H1 (cell line): ENCODE results near the gene IRF2BP1. TPM values are rescaled to one million over a fixed set of nuclear protein-coding genes. Genes with fewer than 3 reads are reported as not detected.

Experiments used
- CTCF ChIA-PET: fragments of 300-600 bp; sonication (Branson Sonifier 250); formaldehyde crosslinking; loops from one replicate; lab custom pipeline; 2021; ENCODE audit not compliant: partially characterized antibody; lab: Charles Lee
- POLR2A ChIA-PET: fragments of 300-600 bp; sonication (Branson Sonifier 250); formaldehyde crosslinking; loops from one replicate; lab custom pipeline; 2021; ENCODE audit warnings: inconsistent platforms; ENCODE audit not compliant: partially characterized antibody; lab: Charles Lee
- DNase-seq, 2 experiments: peaks; one replicate each; pipeline versions ENCODE4 v3.0.0 to v3.0.0-alpha.2; 2010 to 2022; ENCODE audit warnings: low spot score in 2 of 2, low read depth in 1 of 2, mixed read lengths in 1 of 2
- FAIRE-seq: peaks from 2 replicates; lab custom pipeline; 2011; peaks lifted over from hg19 to GRCh38; lab: Jason Lieb, UNC
- H2AFZ ChIP-seq: 2 replicates; pipeline ENCODE4 v1.8.1; 2012; ENCODE audit warnings: low read length, inconsistent platforms
- H2AK5ac ChIP-seq: 2 replicates; pipeline ENCODE4 v1.6.1; 2013; ENCODE audit warnings: low read depth, low read length
- H2BK120ac ChIP-seq: replicated peaks from 2 replicates; pipeline ENCODE3; 2013; ENCODE audit warnings: low read depth, low read length, inconsistent platforms
- H2BK12ac ChIP-seq: 2 replicates; pipeline ENCODE4 v1.6.1; 2013; ENCODE audit warnings: low read depth, low read length
- H2BK15ac ChIP-seq: 2 replicates; pipeline ENCODE4 v1.6.1; 2013; ENCODE audit warnings: low read length
- H2BK20ac ChIP-seq: 2 replicates; pipeline ENCODE4 v1.6.1; 2013; ENCODE audit warnings: low read length
- H2BK5ac ChIP-seq: 2 replicates; pipeline ENCODE4 v1.6.1; 2013; ENCODE audit warnings: low read depth, low read length
- H3K14ac ChIP-seq: 2 replicates; pipeline ENCODE4 v1.6.1; 2013; ENCODE audit warnings: inconsistent platforms; ENCODE audit not compliant: insufficient read length
- H3K18ac ChIP-seq: 2 replicates; pipeline ENCODE4 v1.6.1; 2013; ENCODE audit warnings: low read length; ENCODE audit errors: extremely low read depth
- H3K23ac ChIP-seq: 2 replicates; pipeline ENCODE4 v1.6.1; 2013; ENCODE audit warnings: inconsistent platforms; ENCODE audit not compliant: insufficient read length
- H3K23me2 ChIP-seq: 2 replicates; pipeline ENCODE4 v1.6.1; 2013; ENCODE audit warnings: low read depth, low read length
- H3K27ac ChIP-seq: 2 replicates; pipeline ENCODE4 v1.6.1; 2011; ENCODE audit warnings: low read depth, low read length, inconsistent platforms
- H3K27me3 ChIP-seq, 4 experiments: replicated peaks in 1 of 4; 1 replicate in 1 of 4; 2 replicates in 3 of 4; pipeline versions ENCODE4 v1.6.1 to v1.8.1; 2011 to 2013; ENCODE audit warnings: low read length in 3 of 4, mild to moderate bottlenecking in 3 of 4, inconsistent platforms in 2 of 4, mixed read lengths in 2 of 4, moderate library complexity in 1 of 4; ENCODE audit not compliant: control insufficient read depth in 3 of 4, insufficient read depth in 3 of 4; ENCODE audit errors: extremely low read depth in 1 of 4
- H3K36me3 ChIP-seq, 4 experiments: 2 replicates each; pipeline versions ENCODE4 v1.6.1 to v1.8.1; 2011 to 2013; ENCODE audit warnings: mild to moderate bottlenecking in 4 of 4, low read length in 3 of 4, moderate library complexity in 2 of 4, control low read depth in 1 of 4, inconsistent platforms in 1 of 4; ENCODE audit not compliant: insufficient read depth in 4 of 4, control insufficient read depth in 2 of 4
- H3K4ac ChIP-seq: replicated peaks from 2 replicates; pipeline ENCODE3; 2013; ENCODE audit warnings: low read length, low read depth, mixed read lengths, inconsistent platforms; ENCODE audit not compliant: insufficient read length
- H3K4me1 ChIP-seq, 4 experiments: replicated peaks in 1 of 4; 1 replicate in 1 of 4; 2 replicates in 3 of 4; pipeline versions ENCODE4 v1.6.1 to v1.8.1; 2011 to 2013; ENCODE audit warnings: low read length in 3 of 4, inconsistent platforms in 2 of 4, mixed read lengths in 1 of 4; ENCODE audit not compliant: insufficient read depth in 4 of 4, control insufficient read depth in 3 of 4
- H3K4me2 ChIP-seq, 2 experiments: 2 replicates each; pipeline versions ENCODE4 v1.6.1 to v1.8.1; 2011 to 2013; ENCODE audit warnings: low read depth in 2 of 2, low read length in 2 of 2, control low read depth in 1 of 2, inconsistent platforms in 1 of 2, mild to moderate bottlenecking in 1 of 2; ENCODE audit not compliant: insufficient read depth in 1 of 2
- H3K4me3 ChIP-seq, 4 experiments: fragments of 200-600, 300-600 bp in 1 of 4; sonication (generic), shearing (Covaris generic), sonication (Bioruptor Twin) in 1 of 4; 2 replicates each; pipeline versions ENCODE4 v1.5.1 to v1.8.1; 2011 to 2016; ENCODE audit warnings: low read length in 4 of 4, low read depth in 3 of 4, control low read depth in 2 of 4, inconsistent platforms in 2 of 4, mild to moderate bottlenecking in 2 of 4, mixed read lengths in 1 of 4, moderate library complexity in 1 of 4; ENCODE audit not compliant: insufficient read depth in 2 of 4; ENCODE audit errors: extremely low read depth in 1 of 4
- H3K56ac ChIP-seq: replicated peaks from 2 replicates; pipeline ENCODE3; 2013; ENCODE audit warnings: low read depth, mild to moderate bottlenecking, mixed read lengths, low read length, inconsistent platforms; ENCODE audit not compliant: insufficient read length
- H3K79me1 ChIP-seq: 2 replicates; pipeline ENCODE4 v1.6.1; 2013; ENCODE audit warnings: low read depth, low read length, control low read depth
- H3K79me2 ChIP-seq, 2 experiments: 2 replicates each; pipeline versions ENCODE4 v1.6.1 to v1.8.1; 2012 to 2013; ENCODE audit warnings: low read length in 2 of 2, mild to moderate bottlenecking in 2 of 2, inconsistent platforms in 1 of 2; ENCODE audit not compliant: insufficient read depth in 2 of 2, control insufficient read depth in 1 of 2
- H3K9ac ChIP-seq, 4 experiments: replicated peaks in 1 of 4; 1 replicate in 1 of 4; 2 replicates in 3 of 4; pipeline versions ENCODE4 v1.6.1 to v1.8.1; 2011 to 2013; ENCODE audit warnings: low read depth in 3 of 4, low read length in 3 of 4, control low read depth in 2 of 4, mild to moderate bottlenecking in 2 of 4, moderate library complexity in 2 of 4, inconsistent platforms in 1 of 4; ENCODE audit errors: extremely low read depth in 1 of 4
- H3K9me3 ChIP-seq, 2 experiments: 2 replicates each; pipeline versions ENCODE4 v1.6.1 to v1.8.1; 2012 to 2013; ENCODE audit warnings: mild to moderate bottlenecking in 2 of 2, moderate library complexity in 2 of 2, control low read depth in 1 of 2, inconsistent platforms in 1 of 2, low read depth in 1 of 2, low read length in 1 of 2, mixed read lengths in 1 of 2; ENCODE audit not compliant: insufficient read depth in 2 of 2
- H4K20me1 ChIP-seq, 2 experiments: replicated peaks in 1 of 2; 2 replicates each; pipeline versions ENCODE3 to v1.8.1; 2011 to 2013; ENCODE audit warnings: inconsistent platforms in 2 of 2, low read length in 2 of 2, mild to moderate bottlenecking in 1 of 2; ENCODE audit not compliant: insufficient read depth in 2 of 2, control insufficient read depth in 1 of 2
- H4K5ac ChIP-seq: 2 replicates; pipeline ENCODE4 v1.6.1; 2013; ENCODE audit warnings: low read length, low read depth, mixed read lengths, inconsistent platforms; ENCODE audit not compliant: insufficient read length
- H4K8ac ChIP-seq: 2 replicates; pipeline ENCODE4 v1.8.0; 2013; ENCODE audit warnings: mild to moderate bottlenecking, moderate library complexity, low read length, inconsistent platforms; ENCODE audit not compliant: insufficient read depth; ENCODE audit errors: extremely low read depth
- H4K91ac ChIP-seq: replicated peaks from 2 replicates; pipeline ENCODE3; 2013; ENCODE audit warnings: low read length, mixed read lengths, inconsistent platforms; ENCODE audit not compliant: insufficient read length
- SRF ChIP-seq: IDR thresholded peaks from 2 replicates; pipeline ENCODE4 v1.6.1; 2011; ENCODE audit warnings: mild to moderate bottlenecking, low read depth, low read length, moderate library complexity
- YY1 ChIP-seq: IDR thresholded peaks from 2 replicates; pipeline ENCODE4 v1.6.1; 2011; ENCODE audit warnings: low read depth, mild to moderate bottlenecking, low read length
- WGBS, 2 experiments: shearing (Covaris generic) in 1 of 2; methylation state at CpG; one replicate each; pipeline versions ENCODE4 v1.1.6 to v1.1.7; 2013 to 2015; ENCODE audit warnings: low lambda C conversion rate in 2 of 2, mixed read lengths in 2 of 2, inconsistent platforms in 1 of 2, low coverage in 1 of 2, missing lambda C conversion rate in 1 of 2; ENCODE audit not compliant: insufficient replicate concordance in 2 of 2, insufficient coverage in 1 of 2, insufficient read length in 1 of 2; ENCODE audit errors: extremely low coverage in 1 of 2, missing lambda C conversion rate in 1 of 2; 5-methylcytosine and 5-hydroxymethylcytosine counted together
- polyA plus RNA-seq, 7 experiments: library from polyadenylated mRNA; depleted of rRNA in 3 of 7; stranded (reverse) in 5 of 7; unstranded in 2 of 7; fragments of >200 nt in 5 of 7; fragments of 200-250 nt in 2 of 7; gene quantifications; 1 replicate in 5 of 7; 2 replicates in 1 of 7; 4 replicates in 1 of 7; pipeline versions ENCODE4 v1.2.1 to v1.2.3, GENCODE V29; 2011 to 2013; ENCODE audit warnings: missing spikeins in 2 of 7, mixed read lengths in 2 of 7
- total RNA-seq: library from RNA; stranded (reverse); fragmentation: NEBNext Ultra II Directional; extraction: Animal tissue kit (Norgen Biotek cat#: 25700); gene quantifications from 2 replicates; pipeline ENCODE4 v1.2.1, GENCODE V29; 2021

Gene IRF2BP1
- total and polyA plus RNA-seq, 2 of the 8 experiments (the other 6 are each of a cell fraction or from before 2014, with no cell fraction given), result 12.1 to 24.4 TPM

GRCh38 chr19:45905011-45905410 lies 19.1 kb upstream of the IRF2BP1 start:
- Histone ChIP-seq H3K14ac (no peak overlapping the region), H3K27me3 (peaks cover 0 to 16% (median 11%) of the 10 kb centered on the region in 4 experiments; a peak in 6 of 7 replicates), H3K9me3 (no peaks in the 10 kb centered on the region), H2AFZ (no peak overlapping the region), H3K56ac (no peak overlapping the region), H3K23me2 (peaks cover 22% of the 10 kb centered on the region; the same call in 1 of the 2 replicates), H4K91ac (no peak overlapping the region), H2AK5ac (0 out of 2 replicates have a peak overlapping the region, but pooled peaks have one; percentile 24), H3K4me1 (peaks cover 0 to 2% (median under 1%) of the 10 kb centered on the region in 4 experiments; a peak in 3 of 7 replicates), H2BK15ac (no peak overlapping the region), H3K36me3 (peaks cover 0 to 4% (median 0%) of the 10 kb centered on the region in 4 experiments; a peak in 1 of 8 replicates), H2BK120ac (no peak overlapping the region), H4K5ac (no peak overlapping the region), H3K18ac (no peak overlapping the region), H4K20me1 (peaks cover 2 to 10% of the 10 kb centered on the region in 2 experiments), H2BK20ac (no peak overlapping the region), H3K4me3 (no peak overlapping the region), H3K27ac (no peak overlapping the region), H4K8ac (no peak overlapping the region), H3K4ac (no peak overlapping the region), H3K79me1 (peaks cover 3% of the 10 kb centered on the region; the same call in 1 of the 2 replicates), H2BK12ac (0 out of 2 replicates have a peak overlapping the region, but pooled peaks have one; percentile 50), H2BK5ac (no peak overlapping the region), H3K79me2 (no peaks in the 10 kb centered on the region), H3K4me2 (no peak overlapping the region), H3K9ac (no peak overlapping the region), H3K23ac (no peak overlapping the region)
- no peak for FAIRE-seq
- TF ChIP-seq YY1 (no peak), SRF (0 out of 2 replicates have a peak, but pooled peaks have one; percentile 30)
- POLR2A ChIA-PET, result no interaction called here
- CTCF ChIA-PET, result interaction anchor here (0.6 to 3.3 kb wide), 2 partner anchors 18 to 172 kb away, joined by 3 to 12 read pairs; no protein-coding TSS in a partner anchor
- 82% methylated on average over 9 of the region's 10 CpGs; no CpG with 5 or more reads in 1 of the 2 experiments for WGBS, 2 experiments
- no peak for DNase-seq
